K562 (cell line): ENCODE results near the gene IL11. TPM values are rescaled to one million over a fixed set of nuclear protein-coding genes. Genes with fewer than 3 reads are reported as not detected.

Source experiments
- CREBBP ChIP-seq: IDR thresholded peaks from one replicate; pipeline ENCODE4 v1.6.1; 2012; ENCODE audit warnings: low read depth, mild to moderate bottlenecking, control low read depth, inconsistent platforms, low read length
- CSDE1 ChIP-seq, 2 experiments: fragments of 450-650 bp; IDR thresholded peaks; 2 replicates each; pipeline ENCODE4 v1.6.1; 2016; ENCODE audit warnings: mild to moderate bottlenecking in 1 of 2
- IFI16 ChIP-seq: fragments of 250-450 bp; sonication (Bioruptor Pico); IDR thresholded peaks from 2 replicates; pipeline ENCODE4 v2.1.2; 2022; ENCODE audit warnings: mild to moderate bottlenecking, inconsistent platforms
- LARP7 ChIP-seq: fragments of 450-650 bp; IDR thresholded peaks from 2 replicates; pipeline ENCODE4 v1.6.1; 2016
- MYBL2 ChIP-seq, 2 experiments: fragments of 450-650 bp in 1 of 2; sonication (generic) in 1 of 2; formaldehyde crosslinking in 1 of 2; IDR thresholded peaks; 2 replicates each; pipeline versions ENCODE4 v1.6.1 to v1.8.1; 2017 to 2022; ENCODE audit warnings: borderline replicate concordance in 1 of 2, inconsistent platforms in 1 of 2, low read depth in 1 of 2, mild to moderate bottlenecking in 1 of 2, missing genetic modification reagents in 1 of 2, moderate library complexity in 1 of 2
- NCOA2 ChIP-seq, 2 experiments: fragments of 450-650 bp; IDR thresholded peaks; 2 replicates each; pipeline ENCODE4 v1.6.1; 2018; ENCODE audit warnings: mild to moderate bottlenecking in 2 of 2, moderate library complexity in 1 of 2; ENCODE audit not compliant: partially characterized antibody in 2 of 2
- RBBP5 ChIP-seq: fragments of 200-600 bp; sonication (generic); IDR thresholded peaks from 2 replicates; pipeline ENCODE4 v1.6.1; 2012; ENCODE audit warnings: borderline replicate concordance, mild to moderate bottlenecking, low read length, control low read depth, inconsistent platforms; ENCODE audit not compliant: insufficient read depth, poor library complexity, severe bottlenecking
- RFX5 ChIP-seq: IDR thresholded peaks from 2 replicates; pipeline ENCODE4 v1.6.1; 2011; ENCODE audit warnings: low read depth, mild to moderate bottlenecking, improper control_type of control experiment, low read length
- RNF2 ChIP-seq: sonication (generic); IDR thresholded peaks from 2 replicates; pipeline ENCODE4 v1.6.1; 2016
- TCFL5 ChIP-seq: fragments of 250-450 bp; sonication (Bioruptor Pico); conservative IDR thresholded peaks from 2 replicates; pipeline ENCODE4 v1.6.1; 2021; ENCODE audit warnings: mild to moderate bottlenecking, moderate library complexity, matching md5 sums
- ZNF316 ChIP-seq: fragments of 450-650 bp; IDR thresholded peaks from 2 replicates; pipeline ENCODE4 v1.6.1; 2016
- ZNF507 ChIP-seq: conservative IDR thresholded peaks from 2 replicates; pipeline ENCODE4 v1.6.1; 2017; ENCODE audit warnings: missing genetic modification characterization, missing compliant biosample characterization
- ZNF644 ChIP-seq: fragments of 200-800 bp; sonication (Bioruptor generic); IDR thresholded peaks from 2 replicates; pipeline ENCODE4 v1.6.1; 2016; ENCODE audit warnings: low read depth, missing genetic modification characterization, missing compliant biosample characterization
- ZZZ3 ChIP-seq: fragments of 450-650 bp; IDR thresholded peaks from 2 replicates; pipeline ENCODE4 v1.6.1; 2016; ENCODE audit warnings: antibody characterized with exemption, mild to moderate bottlenecking, moderate library complexity
- polyA plus RNA-seq, 8 experiments: library from polyadenylated mRNA; depleted of rRNA in 4 of 8; stranded (reverse) in 5 of 8; unstranded in 3 of 8; fragments of >200 nt; fragmentation: Nextera tagmentation in 2 of 8; fragmentation: Illumina TruSeq in 1 of 8; extraction: Ambion mirVana in 2 of 8; extraction: Trizol in 1 of 8; gene quantifications; 2 replicates each; pipeline versions ENCODE4 v1.2.1 to v1.2.3, GENCODE V29; 2011 to 2014; ENCODE audit warnings: inconsistent platforms in 1 of 8, missing spikeins in 1 of 8
- total RNA-seq, 7 experiments: library from RNA; depleted of rRNA in 6 of 7; stranded (reverse); fragments of >200 nt in 6 of 7; fragmentation: Illumina TruSeq in 2 of 7; extraction: Trizol in 2 of 7; gene quantifications; 2 replicates each; pipeline versions ENCODE4 v1.2.1 to v1.2.3, GENCODE V29; 2011 to 2021; ENCODE audit warnings: low replicate concordance in 1 of 7
- TF ChIP-seq, protein P1 (sequence below): fragments of 250-450 bp; sonication (Bioruptor Pico); IDR thresholded peaks from 2 replicates; pipeline ENCODE4 v1.4.0; 2020; ENCODE audit warnings: borderline replicate concordance
- TF ChIP-seq, protein P2 (sequence below): fragments of 250-450 bp; sonication (Bioruptor Pico); IDR thresholded peaks from 2 replicates; pipeline ENCODE4 v1.9.0; 2021; ENCODE audit warnings: mild to moderate bottlenecking
- TF ChIP-seq, protein P3 (sequence below): fragments of 200-800 bp; sonication (Bioruptor generic); IDR thresholded peaks from 2 replicates; pipeline ENCODE4 v1.6.1; 2017; ENCODE audit warnings: missing genetic modification characterization, missing compliant biosample characterization
- TF ChIP-seq, protein P4 (sequence below): fragments of 250-450 bp; sonication (Bioruptor Pico); IDR thresholded peaks from 2 replicates; pipeline ENCODE4 v1.5.0; 2020; ENCODE audit warnings: mild to moderate bottlenecking, borderline replicate concordance
- TF ChIP-seq, protein P5 (sequence below): fragments of 250-450 bp; sonication (Bioruptor Pico); IDR thresholded peaks from 2 replicates; pipeline ENCODE4 v1.6.1; 2021; ENCODE audit warnings: mild to moderate bottlenecking

IL11 gene
- total and polyA plus RNA-seq, 9 of the 15 experiments (the other 6 are each of a cell fraction or from before 2014, with no cell fraction given), result 0.04 to 0.42 (median 0.06) TPM; not detected in 6

DNA sequence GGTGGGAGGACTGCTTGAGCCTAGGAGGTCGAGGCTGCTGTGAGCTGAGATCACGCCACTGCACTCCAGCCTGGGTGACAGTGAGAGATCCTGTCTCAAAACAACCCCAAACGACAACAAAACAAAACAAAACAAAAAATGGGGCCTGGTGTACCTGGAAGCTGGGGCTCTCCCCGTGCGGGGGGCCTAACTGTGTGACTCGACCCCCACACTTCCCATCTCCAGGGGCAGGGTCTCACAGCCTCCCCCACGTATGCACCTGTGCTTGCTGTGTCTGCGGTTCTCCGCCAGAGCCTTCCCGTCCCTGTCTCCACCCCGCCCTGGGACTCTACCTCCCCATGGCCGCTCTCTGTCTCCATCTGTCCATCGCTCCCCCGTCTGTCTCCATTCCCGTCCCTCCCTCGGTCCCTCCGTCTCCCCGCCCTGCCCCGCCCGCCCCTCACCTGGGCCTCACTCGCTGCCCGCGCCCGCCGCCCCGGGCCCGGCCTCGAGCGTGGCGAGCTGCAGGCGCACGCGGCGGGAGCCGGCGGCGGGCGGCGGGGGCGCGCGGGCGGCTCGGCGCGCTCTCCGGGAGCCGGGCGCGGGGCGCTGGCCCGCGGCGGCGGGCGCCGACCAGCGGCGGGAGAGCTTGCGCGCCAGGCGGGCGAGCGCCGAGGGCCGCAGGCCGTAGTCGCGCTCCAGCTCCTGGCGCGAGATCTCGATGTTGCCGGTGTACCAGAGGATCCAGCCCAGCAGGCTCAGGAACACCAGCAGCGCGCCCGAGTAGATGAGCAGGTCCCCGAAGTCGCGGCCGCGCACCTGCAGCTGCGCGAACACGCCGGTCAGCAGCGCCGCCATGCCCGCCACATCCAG, 13.2 kb upstream of the IL11 start (continued):
- TF ChIP-seq ZNF644 (peak; percentile 53; the same call in 1 of the 2 replicates), IFI16 (CRISPR knock-in tag) (no peak), CREBBP (no peak), TCFL5 (no peak), ZNF507 (tag) (no peak), LARP7 (0 out of 2 replicates have a peak, but pooled peaks have one; percentile 21), ZNF316 (no peak), RFX5 (no peak), RNF2 (no peak), CSDE1 (IDR thresholded peaks at IDR 0.05) (no peak), ZZZ3 (no peak), MYBL2 (IDR thresholded peaks at IDR 0.05; ENCODE audit: low read depth) (no peak), MYBL2 (CRISPR knock-in tag; IDR thresholded peaks at IDR 0.05; ENCODE audit: borderline replicate concordance) (no peak), NCOA2 (IDR thresholded peaks at IDR 0.05; ENCODE audit: partially characterized antibody in 2 of 2) (no peak), RBBP5 (peak; percentile 73)
- TF ChIP-seq, protein P1, sequence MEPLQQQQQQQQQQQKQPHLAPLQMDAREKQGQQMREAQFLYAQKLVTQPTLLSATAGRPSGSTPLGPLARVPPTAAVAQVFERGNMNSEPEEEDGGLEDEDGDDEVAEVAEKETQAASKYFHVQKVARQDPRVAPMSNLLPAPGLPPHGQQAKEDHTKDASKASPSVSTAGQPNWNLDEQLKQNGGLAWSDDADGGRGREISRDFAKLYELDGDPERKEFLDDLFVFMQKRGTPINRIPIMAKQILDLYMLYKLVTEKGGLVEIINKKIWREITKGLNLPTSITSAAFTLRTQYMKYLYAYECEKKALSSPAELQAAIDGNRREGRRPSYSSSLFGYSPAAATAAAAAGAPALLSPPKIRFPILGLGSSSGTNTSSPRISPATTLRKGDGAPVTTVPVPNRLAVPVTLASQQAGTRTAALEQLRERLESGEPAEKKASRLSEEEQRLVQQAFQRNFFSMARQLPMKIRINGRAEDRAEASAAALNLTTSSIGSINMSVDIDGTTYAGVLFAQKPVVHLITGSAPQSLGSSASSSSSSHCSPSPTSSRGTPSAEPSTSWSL, result no peak
- TF ChIP-seq, protein P2, sequence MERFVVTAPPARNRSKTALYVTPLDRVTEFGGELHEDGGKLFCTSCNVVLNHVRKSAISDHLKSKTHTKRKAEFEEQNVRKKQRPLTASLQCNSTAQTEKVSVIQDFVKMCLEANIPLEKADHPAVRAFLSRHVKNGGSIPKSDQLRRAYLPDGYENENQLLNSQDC (CRISPR knock-in tag), result no peak
- TF ChIP-seq, protein P3, sequence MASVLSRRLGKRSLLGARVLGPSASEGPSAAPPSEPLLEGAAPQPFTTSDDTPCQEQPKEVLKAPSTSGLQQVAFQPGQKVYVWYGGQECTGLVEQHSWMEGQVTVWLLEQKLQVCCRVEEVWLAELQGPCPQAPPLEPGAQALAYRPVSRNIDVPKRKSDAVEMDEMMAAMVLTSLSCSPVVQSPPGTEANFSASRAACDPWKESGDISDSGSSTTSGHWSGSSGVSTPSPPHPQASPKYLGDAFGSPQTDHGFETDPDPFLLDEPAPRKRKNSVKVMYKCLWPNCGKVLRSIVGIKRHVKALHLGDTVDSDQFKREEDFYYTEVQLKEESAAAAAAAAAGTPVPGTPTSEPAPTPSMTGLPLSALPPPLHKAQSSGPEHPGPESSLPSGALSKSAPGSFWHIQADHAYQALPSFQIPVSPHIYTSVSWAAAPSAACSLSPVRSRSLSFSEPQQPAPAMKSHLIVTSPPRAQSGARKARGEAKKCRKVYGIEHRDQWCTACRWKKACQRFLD (CRISPR knock-in tag), result peak; percentile 36; the same call in 1 of the 2 replicates
- TF ChIP-seq, protein P4, sequence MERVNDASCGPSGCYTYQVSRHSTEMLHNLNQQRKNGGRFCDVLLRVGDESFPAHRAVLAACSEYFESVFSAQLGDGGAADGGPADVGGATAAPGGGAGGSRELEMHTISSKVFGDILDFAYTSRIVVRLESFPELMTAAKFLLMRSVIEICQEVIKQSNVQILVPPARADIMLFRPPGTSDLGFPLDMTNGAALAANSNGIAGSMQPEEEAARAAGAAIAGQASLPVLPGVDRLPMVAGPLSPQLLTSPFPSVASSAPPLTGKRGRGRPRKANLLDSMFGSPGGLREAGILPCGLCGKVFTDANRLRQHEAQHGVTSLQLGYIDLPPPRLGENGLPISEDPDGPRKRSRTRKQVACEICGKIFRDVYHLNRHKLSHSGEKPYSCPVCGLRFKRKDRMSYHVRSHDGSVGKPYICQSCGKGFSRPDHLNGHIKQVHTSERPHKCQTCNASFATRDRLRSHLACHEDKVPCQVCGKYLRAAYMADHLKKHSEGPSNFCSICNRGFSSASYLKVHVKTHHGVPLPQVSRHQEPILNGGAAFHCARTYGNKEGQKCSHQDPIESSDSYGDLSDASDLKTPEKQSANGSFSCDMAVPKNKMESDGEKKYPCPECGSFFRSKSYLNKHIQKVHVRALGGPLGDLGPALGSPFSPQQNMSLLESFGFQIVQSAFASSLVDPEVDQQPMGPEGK (CRISPR knock-in tag), result no peak
- TF ChIP-seq, protein P5, sequence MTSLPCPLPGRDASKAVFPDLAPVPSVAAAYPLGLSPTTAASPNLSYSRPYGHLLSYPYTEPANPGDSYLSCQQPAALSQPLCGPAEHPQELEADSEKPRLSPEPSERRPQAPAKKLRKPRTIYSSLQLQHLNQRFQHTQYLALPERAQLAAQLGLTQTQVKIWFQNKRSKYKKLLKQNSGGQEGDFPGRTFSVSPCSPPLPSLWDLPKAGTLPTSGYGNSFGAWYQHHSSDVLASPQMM, result no peak
